Peyer's patch (tissue), 4 donors: Measurements from ENCODE around the gene PGAP3. TPM values are rescaled to one million over a fixed set of nuclear protein-coding genes. Genes with fewer than 3 reads are reported as not detected.
A peak's percentile ranks its signal among the peaks of the same experiment; 100 is the strongest.

Experiments
- DNase-seq, 3 donors: peaks; one replicate each; pipeline ENCODE4 v3.0.0-alpha.2; 2017 to 2019
- H3K27ac ChIP-seq, 4 donors: fragments of 200-600 bp; sonication (generic); one replicate each; pipeline ENCODE4 v1.5.1; 2016 to 2019
- H3K27me3 ChIP-seq, 2 donors: fragments of 200-600 bp; sonication (generic); one replicate each; pipeline ENCODE4 v1.5.1; 2019
- H3K36me3 ChIP-seq, 3 donors: fragments of 200-600 bp; sonication (generic); one replicate each; pipeline ENCODE4 v1.5.1; 2016 to 2019
- H3K4me1 ChIP-seq, 4 donors: fragments of 200-600 bp; sonication (generic); one replicate each; pipeline ENCODE4 v1.5.1; 2016 to 2019
- H3K4me3 ChIP-seq, 4 donors: fragments of 200-600 bp; sonication (generic); 1 replicate in 3 of 4; 2 replicates in 1 of 4; pipeline ENCODE4 v1.5.1; 2016 to 2019; ENCODE audit warnings: mild to moderate bottlenecking in 1 of 4
- H3K9me3 ChIP-seq, 4 donors: fragments of 200-600 bp; sonication (generic); one replicate each; pipeline ENCODE4 v1.5.1; 2016 to 2019; ENCODE audit warnings: mild to moderate bottlenecking in 1 of 4
- POLR2A ChIP-seq, 2 donors: fragments of 450-650 bp; IDR thresholded peaks; one replicate each; pipeline ENCODE4 v1.5.1; 2017; ENCODE audit warnings: antibody characterized with exemption in 2 of 2, mild to moderate bottlenecking in 2 of 2, moderate library complexity in 2 of 2
- total RNA-seq, 4 donors: library from RNA; depleted of rRNA; stranded (reverse); fragments of >200 nt; gene quantifications; one replicate each; pipeline ENCODE4 v1.1.0, GENCODE V29; 2016
- TF ChIP-seq, protein P1 (sequence below), 6 experiments: fragments of 450-650 bp in 4 of 6; fragments of 200-600 bp in 2 of 6; sonication (generic) in 1 of 6; IDR thresholded peaks; one replicate each; pipeline ENCODE4 v1.5.1; 2017 to 2019; ENCODE audit warnings: antibody characterized with exemption in 6 of 6, mild to moderate bottlenecking in 3 of 6, moderate library complexity in 1 of 6

The PGAP3 gene
- total RNA-seq, 4 donors from 2014 or later = 15.7 to 72.3 (median 65.1) TPM

DNA sequence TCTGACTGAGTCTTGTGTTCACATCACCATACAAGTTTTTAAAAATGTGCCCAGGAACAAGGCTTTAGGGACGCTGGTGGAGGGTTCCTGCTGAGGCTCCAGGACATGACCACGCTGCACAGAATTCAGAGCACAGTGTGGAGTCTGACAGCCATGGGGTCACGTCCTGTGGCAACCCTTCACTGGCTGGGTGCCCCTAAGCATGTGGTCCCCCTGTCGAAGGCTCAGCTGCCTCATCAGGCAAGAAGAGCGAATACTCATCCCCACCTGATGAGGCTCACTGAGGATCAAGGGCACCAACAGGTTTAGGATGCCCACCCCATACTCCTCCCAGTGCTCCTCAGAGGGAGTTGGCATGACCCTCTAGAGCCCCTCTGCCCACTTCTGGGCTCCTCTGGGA is 13.7 kb downstream of the PGAP3 start:
- H3K9me3 ChIP-seq = no peaks in the 10 kb centered on the region
- TF ChIP-seq POLR2A (IDR thresholded peaks at IDR 0.05) = no peak
- TF ChIP-seq, protein P1, sequence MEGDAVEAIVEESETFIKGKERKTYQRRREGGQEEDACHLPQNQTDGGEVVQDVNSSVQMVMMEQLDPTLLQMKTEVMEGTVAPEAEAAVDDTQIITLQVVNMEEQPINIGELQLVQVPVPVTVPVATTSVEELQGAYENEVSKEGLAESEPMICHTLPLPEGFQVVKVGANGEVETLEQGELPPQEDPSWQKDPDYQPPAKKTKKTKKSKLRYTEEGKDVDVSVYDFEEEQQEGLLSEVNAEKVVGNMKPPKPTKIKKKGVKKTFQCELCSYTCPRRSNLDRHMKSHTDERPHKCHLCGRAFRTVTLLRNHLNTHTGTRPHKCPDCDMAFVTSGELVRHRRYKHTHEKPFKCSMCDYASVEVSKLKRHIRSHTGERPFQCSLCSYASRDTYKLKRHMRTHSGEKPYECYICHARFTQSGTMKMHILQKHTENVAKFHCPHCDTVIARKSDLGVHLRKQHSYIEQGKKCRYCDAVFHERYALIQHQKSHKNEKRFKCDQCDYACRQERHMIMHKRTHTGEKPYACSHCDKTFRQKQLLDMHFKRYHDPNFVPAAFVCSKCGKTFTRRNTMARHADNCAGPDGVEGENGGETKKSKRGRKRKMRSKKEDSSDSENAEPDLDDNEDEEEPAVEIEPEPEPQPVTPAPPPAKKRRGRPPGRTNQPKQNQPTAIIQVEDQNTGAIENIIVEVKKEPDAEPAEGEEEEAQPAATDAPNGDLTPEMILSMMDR (IDR thresholded peaks at IDR 0.05) = no peak
- H3K27me3 ChIP-seq = no peaks in the 10 kb centered on the region
- no peak overlapping the region for H3K4me3 ChIP-seq
- H3K4me1 ChIP-seq = peaks cover 3 to 45% (median 6%) of the 10 kb centered on the region in 4 donors
- no peaks in the 10 kb centered on the region for H3K36me3 ChIP-seq
- no peak for DNase-seq
- peak overlapping the region in 1 of 4 donors; percentile 32 for H3K27ac ChIP-seq

DNA sequence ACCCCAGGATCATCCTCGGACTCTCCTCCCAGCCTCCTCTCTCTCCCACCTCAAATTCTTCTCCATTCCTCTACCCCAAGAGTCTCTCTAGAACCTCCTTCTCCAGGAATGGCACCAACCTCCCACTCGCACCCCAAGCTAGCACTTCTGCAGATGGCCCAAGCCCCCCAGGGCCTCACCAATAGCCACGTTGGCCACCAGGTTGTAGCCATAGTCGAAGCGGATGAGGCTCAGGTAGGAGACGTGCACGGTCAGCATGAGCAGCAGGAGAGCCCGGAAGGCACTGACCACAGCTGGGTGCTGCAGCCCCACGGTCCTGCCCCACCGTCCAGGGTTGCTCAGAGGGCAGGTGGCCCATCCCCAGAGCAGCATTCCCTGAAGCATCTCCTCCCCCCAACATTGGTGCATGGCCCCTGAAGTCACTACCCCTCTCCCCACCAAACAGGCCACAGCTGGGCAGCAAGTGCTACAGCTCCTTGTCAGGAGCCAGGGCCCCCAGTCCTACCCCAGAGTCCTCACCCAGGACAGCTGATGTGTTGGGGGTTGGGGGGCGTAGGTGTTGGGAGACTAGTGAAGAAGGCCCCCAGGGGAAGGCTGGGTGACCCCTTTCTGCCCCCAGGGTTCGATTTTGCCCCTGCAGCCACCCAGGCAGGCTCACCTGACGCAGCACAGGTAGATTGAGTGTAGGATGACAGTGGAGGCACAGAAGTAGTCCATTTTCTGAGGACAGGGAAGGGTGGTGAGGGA is 14.3 kb downstream of the PGAP3 start:
- H3K36me3 ChIP-seq = no peaks in the 10 kb centered on the region
- H3K27ac ChIP-seq = no peak overlapping the region
- peaks cover 0 to 42% (median 2%) of the 10 kb centered on the region in 4 donors for H3K4me1 ChIP-seq
- H3K4me3 ChIP-seq = no peak overlapping the region
- H3K9me3 ChIP-seq = no peaks in the 10 kb centered on the region
- TF ChIP-seq, protein P1 (IDR thresholded peaks at IDR 0.05) = no peak
- TF ChIP-seq POLR2A (IDR thresholded peaks at IDR 0.05) = no peak
- DNase-seq = no peak
- no peaks in the 10 kb centered on the region for H3K27me3 ChIP-seq

DNA sequence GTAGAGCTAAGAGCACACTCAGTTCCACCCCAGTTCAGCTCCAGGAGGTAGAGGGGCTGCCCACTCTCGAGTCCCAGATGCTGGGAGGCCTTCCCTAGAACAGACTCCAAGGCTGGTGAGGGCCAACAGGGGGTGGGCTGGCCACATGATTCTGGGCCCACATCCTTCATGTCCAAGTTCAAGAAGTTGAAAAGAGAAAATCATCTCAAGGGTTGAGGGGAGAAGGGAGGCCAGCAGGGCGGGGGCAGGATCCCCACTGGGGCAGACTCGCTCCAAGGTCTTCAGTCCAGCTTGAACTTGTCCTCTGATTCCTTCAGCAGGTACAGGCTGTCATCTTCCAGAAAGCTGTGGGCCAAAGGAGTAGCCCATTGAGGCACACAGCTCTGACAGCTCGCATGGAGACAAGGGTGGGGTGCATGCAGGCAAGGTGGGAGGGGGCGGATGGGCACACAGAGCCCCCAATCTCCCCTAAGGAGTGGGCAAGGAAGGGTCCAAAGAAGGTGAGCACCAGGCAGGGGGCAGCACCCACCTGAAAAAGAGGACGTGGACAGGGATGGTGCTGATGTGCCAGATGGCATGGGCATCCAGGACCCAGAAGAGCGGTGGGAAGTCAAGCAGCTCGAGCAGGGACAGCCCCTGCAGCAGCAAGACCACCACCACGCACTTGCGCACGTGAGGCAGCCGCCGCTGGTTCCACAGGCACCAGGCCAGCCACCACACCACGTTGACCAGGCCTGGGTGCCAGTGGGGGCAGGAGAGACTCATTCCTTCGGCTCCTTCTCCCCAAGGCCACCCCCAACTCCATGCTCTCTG is 15.1 kb downstream of the PGAP3 start:
- Histone ChIP-seq H3K27ac (peak overlapping the region in 1 of 4 donors; percentile 49), H3K36me3 (no peaks in the 10 kb centered on the region), H3K4me3 (no peak overlapping the region), H3K27me3 (peaks cover 0 to under 1% of the 10 kb centered on the region in 2 donors), H3K4me1 (peaks cover 2 to 42% (median 7%) of the 10 kb centered on the region in 4 donors), H3K9me3 (no peaks in the 10 kb centered on the region)
- TF ChIP-seq POLR2A (IDR thresholded peaks at IDR 0.05) = no peak
- TF ChIP-seq, protein P1 (IDR thresholded peaks at IDR 0.05) = no peak
- no peak for DNase-seq

DNA sequence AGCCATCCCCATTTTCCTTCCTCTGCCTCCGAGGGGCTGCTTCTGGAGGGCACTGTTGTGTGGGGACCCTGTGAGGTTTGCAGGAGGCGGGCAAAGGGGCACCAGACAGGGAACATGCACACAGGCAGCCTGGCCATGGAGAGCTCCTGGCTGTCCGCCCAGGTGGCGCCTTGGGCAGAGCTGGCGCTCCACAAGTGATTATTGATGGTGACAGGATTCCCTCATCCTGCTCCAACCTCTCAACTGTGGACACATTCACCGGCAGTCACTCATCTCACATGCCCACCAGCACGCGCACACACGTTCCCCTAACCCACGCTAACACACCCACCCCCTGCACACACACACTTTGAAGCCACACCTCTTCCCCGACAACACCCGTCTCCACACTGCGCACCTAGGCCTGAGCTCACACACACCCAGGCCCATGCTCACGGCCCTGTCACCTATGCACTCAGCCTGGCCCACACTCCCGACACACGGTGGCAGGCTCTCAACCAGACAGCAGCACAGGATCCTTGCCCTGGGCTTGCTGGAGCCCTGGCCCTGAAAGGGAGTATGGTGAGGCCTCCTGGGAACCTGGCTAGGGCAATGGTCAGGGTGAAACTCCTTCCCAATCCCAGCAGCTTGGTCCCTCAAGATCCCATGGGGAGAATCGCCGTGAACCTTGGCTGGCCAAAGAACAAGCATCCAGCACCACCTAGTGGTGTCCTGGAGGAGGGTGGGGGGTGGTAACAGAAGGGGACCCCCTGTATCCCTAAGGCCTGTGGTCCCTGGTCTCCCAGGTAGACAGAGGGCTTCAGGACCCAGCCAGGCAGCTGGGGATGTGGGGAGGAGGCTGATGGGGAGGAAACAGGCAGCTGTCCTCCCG is 16.0 kb downstream of the PGAP3 start:
- no peaks in the 10 kb centered on the region for H3K36me3 ChIP-seq
- H3K27ac ChIP-seq = peak overlapping the region in 1 of 4 donors; percentile 49
- H3K27me3 ChIP-seq = peaks cover 0 to 6% of the 10 kb centered on the region in 2 donors
- TF ChIP-seq POLR2A (IDR thresholded peaks at IDR 0.05) = no peak
- TF ChIP-seq, protein P1 (IDR thresholded peaks at IDR 0.05) = peak in 4 of 6 experiments; percentile 39 to 74 (median 70)
- peaks cover 2 to 47% (median 15%) of the 10 kb centered on the region in 4 donors for H3K4me1 ChIP-seq
- DNase-seq = peak in 2 of 3 donors; percentile 74 to 83
- no peak overlapping the region for H3K4me3 ChIP-seq
- H3K9me3 ChIP-seq = no peaks in the 10 kb centered on the region

GRCh38 chr17:39670746-39671145 is 17.1 kb downstream of the PGAP3 start:
- H3K36me3 ChIP-seq = no peaks in the 10 kb centered on the region
- DNase-seq = no peak
- H3K27ac ChIP-seq = no peak overlapping the region
- TF ChIP-seq POLR2A (IDR thresholded peaks at IDR 0.05) = no peak
- TF ChIP-seq, protein P1 (IDR thresholded peaks at IDR 0.05) = no peak
- H3K9me3 ChIP-seq = no peaks in the 10 kb centered on the region
- H3K27me3 ChIP-seq = peaks cover 0 to 6% of the 10 kb centered on the region in 2 donors
- H3K4me3 ChIP-seq = no peak overlapping the region
- H3K4me1 ChIP-seq = peaks cover 2 to 50% (median 15%) of the 10 kb centered on the region in 4 donors
